Epithelial cell of prostate (primary cell): Measurements from ENCODE around the gene SYF2.
A peak's percentile ranks its signal among the peaks of the same experiment; 100 is the strongest.
"Not testable (repeated sequence)": the region's sequence is repeated elsewhere in the genome, so short reads cannot be mapped to it uniquely, and the experiment has no call there.

ENCODE experiments used
- DNase-seq: peaks from one replicate; pipeline ENCODE4 v3.0.0-alpha.2; 2011; ENCODE audit warnings: low read depth, low spot score
- H3K27ac ChIP-seq: fragments of 450-650 bp; 2 replicates; pipeline ENCODE4 v1.5.1; 2017; ENCODE audit warnings: mild to moderate bottlenecking

The SYF2 gene

DNA sequence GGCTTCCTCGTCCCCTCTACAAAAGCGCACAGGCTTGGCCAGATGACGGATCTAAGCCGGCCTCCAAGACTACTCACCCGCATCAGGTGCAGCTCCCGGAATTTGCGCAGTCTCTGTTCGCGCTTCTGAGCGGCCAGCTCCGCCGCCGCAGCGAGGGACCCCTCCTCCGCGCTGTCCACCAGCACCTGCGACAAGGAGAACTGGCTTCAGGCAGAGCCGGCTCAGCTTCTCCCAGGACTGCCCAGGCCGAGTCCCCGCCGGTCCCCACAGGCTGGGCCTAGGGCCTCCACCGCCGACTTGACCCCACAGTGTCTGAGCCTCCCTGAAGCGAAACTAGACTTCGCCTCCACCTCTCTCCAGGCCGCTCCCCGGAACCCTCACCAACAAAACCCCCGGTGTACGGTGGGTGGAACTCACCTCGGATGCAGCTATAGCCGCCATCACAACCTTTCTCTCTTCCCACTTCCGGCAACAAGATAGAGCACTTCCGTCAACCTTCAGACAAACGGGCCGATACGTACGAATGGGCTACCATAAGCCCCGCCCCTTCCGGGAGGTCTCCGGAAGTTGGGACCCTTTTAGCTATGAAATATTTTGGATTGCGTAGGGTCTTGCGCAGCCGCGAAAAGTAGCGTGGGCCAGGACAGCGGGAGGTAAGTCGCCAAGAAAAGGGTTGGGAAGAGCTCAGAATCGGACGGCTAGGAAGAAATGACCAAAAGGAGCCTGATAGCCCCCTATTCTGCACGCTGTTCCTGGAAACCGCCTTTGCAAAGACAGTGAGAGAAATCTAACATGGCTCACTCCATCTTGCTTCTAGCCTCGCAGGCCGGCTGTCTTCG, at the start of gene SYF2:
Gene SYF2, minus strand, starts transcription at position 476 of the 839 bp plus-strand sequence. Its CDS starts 35 bp downstream, at position 441.
- peak within 1 kb of the TSS; percentile 90 for H3K27ac ChIP-seq
- no peak for DNase-seq

DNA sequence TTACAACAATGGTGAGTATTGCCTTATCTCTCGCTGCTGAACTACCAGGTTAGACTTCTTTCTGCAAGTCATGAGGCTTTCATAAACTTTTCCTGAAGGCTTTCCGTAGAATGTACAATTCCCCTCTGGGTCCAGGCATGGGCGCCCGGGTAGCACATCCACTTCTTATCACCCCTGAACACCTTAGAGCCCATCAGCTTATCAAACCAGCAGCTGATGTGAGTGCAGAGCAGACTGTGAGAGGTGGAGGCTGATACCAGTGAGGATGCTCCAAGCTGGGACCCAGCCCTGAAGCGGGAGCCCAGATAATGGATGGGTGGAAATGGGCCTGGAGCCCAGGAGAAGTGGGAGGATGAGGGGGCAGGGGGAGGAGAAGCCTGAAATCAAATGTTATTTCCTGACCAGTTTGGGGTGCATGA, 47.4 kb upstream of the SYF2 start:
- not testable (repeated sequence) for DNase-seq, H3K27ac ChIP-seq

DNA sequence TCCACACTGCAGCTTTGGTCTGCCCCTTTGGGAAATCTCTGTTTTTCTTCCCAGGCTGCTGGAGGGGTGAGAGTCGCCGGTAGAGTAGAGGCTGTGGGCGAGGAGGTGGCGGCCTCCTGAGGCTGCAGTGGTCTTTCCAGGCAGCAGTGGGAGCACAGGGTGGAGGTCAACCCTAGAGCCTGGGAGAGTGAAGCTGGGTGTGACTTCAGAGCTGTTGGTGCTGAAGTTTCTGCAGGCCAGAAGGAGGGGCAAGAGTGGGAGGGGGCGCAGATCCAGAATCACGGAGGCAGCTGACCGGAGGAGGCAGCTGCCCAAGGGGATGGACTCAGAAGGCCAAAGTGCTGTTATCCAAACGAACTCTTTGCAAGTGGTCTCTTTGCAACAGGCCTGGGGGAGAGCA, 46.5 kb upstream of the SYF2 start:
- not testable (repeated sequence) for DNase-seq, H3K27ac ChIP-seq

DNA sequence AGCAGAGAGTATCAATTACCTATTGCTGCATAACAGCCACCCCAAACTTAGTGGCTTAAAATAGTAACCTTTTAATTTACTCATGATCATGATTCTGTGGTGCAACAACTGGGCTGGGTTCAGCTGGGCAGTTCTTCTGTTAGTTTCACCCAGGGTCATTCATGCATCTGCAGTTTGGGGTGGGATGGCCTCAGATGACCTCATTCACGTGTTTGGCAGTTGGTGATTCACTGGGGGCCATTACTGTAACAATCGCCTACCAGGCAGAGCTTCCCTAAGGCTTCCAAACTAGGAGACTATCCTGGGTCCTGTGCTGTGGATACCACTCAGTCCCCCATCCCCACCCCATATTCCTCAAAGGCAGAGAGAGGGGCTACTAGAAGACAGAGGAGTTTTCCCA, 46.1 kb upstream of the SYF2 start:
- not testable (repeated sequence) for H3K27ac ChIP-seq, DNase-seq

DNA sequence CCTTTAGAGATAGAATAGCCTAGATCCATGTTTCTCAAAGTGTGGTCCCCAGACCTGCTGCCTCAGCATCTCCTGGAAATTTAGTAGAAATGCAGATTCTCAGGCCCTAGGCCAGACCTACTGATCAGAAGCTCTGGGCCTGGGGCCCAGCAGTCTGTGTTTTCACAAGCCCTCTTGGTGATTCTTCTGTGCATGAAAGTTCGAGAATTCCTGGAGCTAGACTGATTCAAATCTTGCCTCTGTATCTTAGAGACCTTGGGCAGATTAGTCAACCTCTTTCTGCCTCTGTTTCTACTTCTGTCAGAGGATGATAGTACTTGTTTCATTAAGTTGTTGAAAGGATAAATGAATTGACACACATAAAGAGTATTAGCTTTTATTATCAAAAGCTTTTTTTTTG, 45.0 kb upstream of the SYF2 start:
- DNase-seq, H3K27ac ChIP-seq: not testable (repeated sequence)

- DNase-seq, H3K27ac ChIP-seq: not testable (repeated sequence)
Measured at GRCh38 chr1:25275648-25276047, 43.3 kb upstream of the SYF2 start.

DNA sequence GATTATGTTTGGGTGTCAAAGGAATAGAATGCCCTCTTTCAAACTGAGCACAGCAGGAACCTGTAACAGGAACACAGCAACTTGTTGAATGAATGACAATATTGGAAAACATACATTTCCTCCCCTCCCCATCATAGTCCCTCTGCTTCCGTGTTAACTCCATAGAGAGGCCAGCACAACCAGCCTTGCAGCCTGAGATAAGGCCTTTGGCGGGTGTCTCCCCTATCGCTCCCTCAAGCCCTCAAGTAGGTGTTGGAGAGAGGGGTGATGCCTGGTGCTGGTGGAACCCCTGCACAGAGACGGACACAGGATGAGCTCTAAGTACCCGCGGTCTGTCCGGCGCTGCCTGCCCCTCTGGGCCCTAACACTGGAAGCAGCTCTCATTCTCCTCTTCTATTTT, 39.9 kb upstream of the SYF2 start, which contains the start of gene RHD:
Gene RHD, plus strand, starts transcription at position 272 of the 400 bp plus-strand sequence. Its CDS starts 39 bp downstream, at position 311.
- not testable (repeated sequence) for H3K27ac ChIP-seq, DNase-seq

DNA sequence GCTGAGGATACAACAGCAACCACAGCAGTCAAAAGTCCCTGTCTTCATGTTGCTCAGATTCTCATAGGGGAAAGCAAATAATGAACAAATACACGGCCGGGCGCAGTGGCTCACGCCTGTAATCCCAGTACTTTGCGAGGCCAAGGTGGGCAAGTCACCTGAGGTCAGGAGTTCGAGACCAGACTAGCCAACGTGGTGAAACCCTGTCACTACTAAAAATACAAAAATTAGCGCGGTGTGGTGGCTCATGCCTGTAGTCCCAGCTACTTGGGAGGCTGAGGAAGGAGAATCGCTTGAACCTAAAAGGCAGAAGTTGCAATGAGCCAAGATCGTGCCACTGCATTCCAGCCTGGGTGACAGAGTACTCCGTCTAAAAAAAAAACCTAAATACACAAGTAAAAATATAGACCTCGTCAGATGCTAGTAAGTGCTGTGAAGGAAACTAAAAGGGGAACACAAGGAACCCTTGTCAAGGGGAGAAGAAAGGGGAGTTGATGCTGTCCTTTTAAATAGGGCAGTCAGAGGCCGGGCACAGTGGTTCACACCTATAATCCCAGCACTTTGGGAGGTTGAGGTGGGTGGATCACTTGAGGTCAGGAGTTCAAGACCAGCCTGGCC, 36.0 kb upstream of the SYF2 start:
- H3K27ac ChIP-seq: peak overlapping the region; percentile 67
- DNase-seq: not testable (repeated sequence)

DNA sequence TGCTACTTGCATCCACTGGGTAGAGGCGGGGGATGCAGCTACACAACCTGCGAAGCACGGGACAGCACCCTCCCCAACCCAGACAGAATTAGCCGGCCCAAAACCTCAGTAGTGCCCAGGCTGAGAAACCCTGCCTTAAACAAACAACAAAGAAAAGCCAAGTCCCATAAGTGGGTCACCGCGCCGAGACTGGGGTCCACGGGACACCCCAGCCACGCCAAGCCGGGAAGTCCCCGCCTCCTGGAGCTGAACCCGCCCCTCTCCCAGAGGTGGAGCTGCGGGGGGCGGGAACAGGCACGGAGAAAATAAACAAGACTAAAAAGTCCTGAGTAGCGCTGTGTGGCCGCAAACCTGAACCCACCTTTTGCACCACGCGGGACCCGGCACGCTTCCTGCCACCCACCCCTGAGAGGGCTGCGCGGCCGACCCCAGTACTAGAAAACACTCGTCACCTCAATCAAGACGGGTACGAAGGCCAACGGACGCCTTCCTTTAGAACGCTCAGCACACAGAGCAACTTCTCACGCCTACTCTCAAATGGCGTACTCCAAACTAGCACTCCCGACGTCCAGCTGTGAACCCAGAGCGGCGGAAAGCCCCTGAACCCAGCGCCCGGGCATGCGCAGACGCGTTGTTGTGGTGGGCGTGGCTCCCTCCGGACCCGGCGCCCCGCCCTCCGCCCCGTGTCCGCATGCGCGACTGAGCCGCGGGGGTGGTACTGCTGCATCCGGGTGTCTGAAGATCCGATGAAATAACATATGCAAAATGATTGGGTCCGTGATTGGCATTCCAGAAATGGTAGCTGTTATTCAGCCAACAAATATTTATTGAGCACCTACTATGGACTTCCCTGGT, 35.2 kb upstream of the SYF2 start:
- H3K27ac ChIP-seq: peak overlapping the region; percentile 67
- not testable (repeated sequence) for DNase-seq

- not testable (repeated sequence) for DNase-seq, H3K27ac ChIP-seq
Measured at GRCh38 chr1:25266554-25267287, 34.4 kb upstream of the SYF2 start.

DNA sequence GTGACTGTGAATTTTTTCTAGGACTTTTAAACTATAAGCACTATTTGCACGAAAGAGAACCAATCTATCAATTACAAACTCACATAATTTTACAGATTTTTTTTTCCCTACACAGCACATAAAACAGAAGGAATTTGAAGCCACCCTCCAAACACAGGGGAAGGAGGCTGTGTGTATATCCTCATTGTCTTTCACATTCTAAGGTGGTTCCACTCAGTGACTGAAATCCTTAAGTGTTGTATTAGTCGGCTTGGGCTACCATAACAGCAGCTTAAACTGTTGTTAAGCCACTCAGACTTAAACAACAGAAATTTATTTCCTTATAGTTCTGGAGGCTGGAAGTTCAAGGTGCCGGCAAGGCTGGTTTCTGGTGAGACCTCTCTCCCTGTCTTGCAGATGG, 28.0 kb upstream of the SYF2 start:
- H3K27ac ChIP-seq: peak overlapping the region; percentile 44
- not testable (repeated sequence) for DNase-seq

DNA sequence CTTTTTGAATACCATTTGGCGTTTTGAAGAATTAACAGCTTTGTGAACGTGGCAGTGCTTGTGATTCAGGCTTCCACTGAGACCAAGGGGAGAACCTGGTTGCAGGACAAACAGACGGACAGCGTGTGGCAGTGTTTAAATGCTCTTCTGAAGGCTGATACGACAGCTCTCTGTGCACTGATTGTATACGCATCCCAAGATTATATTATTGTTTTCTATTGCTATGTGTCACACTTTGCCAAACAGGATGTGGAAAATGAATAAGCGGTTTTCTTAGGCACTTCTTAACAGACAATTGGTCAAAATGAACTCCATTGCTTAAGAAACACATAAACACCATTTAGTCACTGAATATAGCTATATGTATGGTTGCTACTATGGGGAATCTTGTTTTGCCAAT, 27.5 kb upstream of the SYF2 start:
- H3K27ac ChIP-seq: peak overlapping the region; percentile 44
- not testable (repeated sequence) for DNase-seq

DNA sequence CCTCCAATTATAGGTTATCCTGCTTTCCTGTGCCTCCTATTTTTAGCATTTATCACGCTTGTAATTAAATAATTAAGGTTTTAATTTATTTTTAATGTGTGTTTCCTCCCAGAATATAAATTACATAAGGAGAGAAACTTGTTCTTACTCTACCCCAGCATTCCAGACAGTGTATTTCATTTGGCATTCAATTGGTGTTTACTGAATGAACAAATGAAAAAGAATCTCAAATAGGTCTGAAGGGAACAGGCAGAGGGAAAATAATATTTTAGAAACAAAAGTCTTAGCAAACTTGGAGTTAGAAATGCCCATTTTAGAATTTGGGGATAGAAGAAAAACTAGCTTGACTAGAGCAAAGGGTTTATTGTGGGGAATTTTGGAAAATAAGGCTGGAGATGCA, 24.9 kb upstream of the SYF2 start:
- DNase-seq: no peak
- peak overlapping the region; percentile 31 for H3K27ac ChIP-seq

- H3K27ac ChIP-seq: peak overlapping the region; percentile 31
- DNase-seq: no peak
Measured at GRCh38 chr1:25256578-25256965, 24.3 kb upstream of the SYF2 start.

DNA sequence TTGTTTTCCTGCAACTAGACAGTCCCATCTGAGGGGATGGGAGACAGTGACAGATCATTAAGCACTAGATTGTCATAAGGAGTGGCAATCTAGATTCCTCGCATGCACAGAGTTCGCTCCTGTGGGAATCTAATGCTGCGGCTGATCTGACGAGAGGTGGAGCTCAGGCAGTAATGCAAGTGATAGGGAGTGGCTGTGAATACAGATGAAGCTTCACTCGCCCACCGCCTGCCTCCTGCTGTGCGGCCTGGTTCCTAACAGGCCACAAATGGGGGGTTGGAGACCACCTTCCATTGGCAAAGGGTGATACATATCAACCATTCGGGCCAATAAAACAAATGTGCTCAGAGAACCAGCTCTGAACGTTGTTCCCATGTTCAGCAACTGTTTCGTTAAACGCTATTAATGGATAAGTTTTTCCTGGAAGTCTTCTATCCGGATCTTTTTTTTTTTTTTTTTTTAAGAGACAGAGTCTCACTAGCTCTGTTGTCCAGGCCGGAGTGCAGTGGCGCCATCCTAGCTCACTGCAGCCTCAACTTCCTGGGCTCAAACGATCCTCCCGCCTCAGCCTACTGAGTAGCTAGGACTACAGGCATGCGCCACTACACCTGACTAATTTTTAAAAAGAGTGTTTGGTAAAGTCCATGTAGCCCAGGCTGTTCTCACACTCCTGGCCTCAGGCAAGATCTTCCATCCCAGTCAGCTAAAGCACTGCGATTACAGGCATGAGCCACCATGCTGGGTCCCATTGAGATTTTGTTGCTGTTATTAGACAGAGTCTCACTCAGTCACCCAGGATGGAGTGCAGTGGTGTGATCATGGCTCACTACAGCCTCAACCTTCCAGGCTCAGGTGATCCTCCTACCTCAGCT, 23.6 kb upstream of the SYF2 start:
- no peak for DNase-seq
- H3K27ac ChIP-seq: no peak overlapping the region

DNA sequence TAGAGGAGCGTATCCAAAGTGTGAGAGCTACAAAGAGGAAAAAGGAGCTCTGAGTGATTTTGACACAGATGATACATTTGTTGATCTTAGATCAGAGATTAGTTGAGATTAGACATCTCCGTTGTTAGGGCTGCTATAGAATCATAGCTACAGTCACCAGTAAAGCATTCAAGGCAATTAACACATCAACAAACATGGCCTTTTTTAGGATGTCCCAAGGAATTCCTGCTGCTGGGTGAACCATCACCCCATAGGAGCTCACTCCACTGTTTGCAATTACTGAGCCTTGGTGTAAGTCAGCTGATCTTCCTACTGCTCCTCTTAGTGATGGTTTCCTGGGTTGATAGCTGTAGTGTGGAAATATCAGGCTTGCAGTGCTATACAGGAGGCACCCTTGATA, 21.6 kb upstream of the SYF2 start:
- DNase-seq: peak; percentile 51
- peak overlapping the region; percentile 11 for H3K27ac ChIP-seq

GRCh38 chr1:25247829-25248754, 15.8 kb upstream of the SYF2 start:
- no peak for DNase-seq
- peak overlapping the region; percentile 97 for H3K27ac ChIP-seq
